Measurements from ENCODE around the gene NOS1AP.

DNA sequence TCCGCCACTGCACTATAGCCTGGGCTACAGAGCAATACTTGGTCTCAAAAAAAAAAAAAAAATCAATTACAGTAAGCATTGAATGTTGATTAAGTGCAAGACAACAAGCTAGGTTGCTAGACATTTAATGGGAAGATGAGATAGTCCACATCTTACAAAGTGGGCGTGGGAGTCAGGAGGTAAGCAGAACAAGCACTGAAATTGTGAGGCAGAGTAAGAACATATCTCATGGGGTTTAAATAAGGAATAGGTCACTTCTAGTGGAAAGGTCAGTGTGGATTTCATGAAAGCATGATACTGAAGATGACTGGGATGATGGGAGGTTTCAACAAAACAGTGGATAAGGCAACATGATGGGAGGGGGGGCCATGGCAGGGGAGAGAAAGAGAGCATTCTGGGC is 44.0 kb upstream of the NOS1AP start:
- TF ChIP-seq POLR2AphosphoS5 (IDR thresholded peaks at IDR 0.05; ENCODE audit: low read depth, low read length) (no peak), TAF1 (IDR thresholded peaks at IDR 0.05; ENCODE audit: borderline replicate concordance, insufficient read depth, low read length) (no peak), SIN3A (IDR thresholded peaks at IDR 0.05; ENCODE audit: borderline replicate concordance, insufficient read depth, low read length) (no peak)
- TF ChIP-seq, protein P1, sequence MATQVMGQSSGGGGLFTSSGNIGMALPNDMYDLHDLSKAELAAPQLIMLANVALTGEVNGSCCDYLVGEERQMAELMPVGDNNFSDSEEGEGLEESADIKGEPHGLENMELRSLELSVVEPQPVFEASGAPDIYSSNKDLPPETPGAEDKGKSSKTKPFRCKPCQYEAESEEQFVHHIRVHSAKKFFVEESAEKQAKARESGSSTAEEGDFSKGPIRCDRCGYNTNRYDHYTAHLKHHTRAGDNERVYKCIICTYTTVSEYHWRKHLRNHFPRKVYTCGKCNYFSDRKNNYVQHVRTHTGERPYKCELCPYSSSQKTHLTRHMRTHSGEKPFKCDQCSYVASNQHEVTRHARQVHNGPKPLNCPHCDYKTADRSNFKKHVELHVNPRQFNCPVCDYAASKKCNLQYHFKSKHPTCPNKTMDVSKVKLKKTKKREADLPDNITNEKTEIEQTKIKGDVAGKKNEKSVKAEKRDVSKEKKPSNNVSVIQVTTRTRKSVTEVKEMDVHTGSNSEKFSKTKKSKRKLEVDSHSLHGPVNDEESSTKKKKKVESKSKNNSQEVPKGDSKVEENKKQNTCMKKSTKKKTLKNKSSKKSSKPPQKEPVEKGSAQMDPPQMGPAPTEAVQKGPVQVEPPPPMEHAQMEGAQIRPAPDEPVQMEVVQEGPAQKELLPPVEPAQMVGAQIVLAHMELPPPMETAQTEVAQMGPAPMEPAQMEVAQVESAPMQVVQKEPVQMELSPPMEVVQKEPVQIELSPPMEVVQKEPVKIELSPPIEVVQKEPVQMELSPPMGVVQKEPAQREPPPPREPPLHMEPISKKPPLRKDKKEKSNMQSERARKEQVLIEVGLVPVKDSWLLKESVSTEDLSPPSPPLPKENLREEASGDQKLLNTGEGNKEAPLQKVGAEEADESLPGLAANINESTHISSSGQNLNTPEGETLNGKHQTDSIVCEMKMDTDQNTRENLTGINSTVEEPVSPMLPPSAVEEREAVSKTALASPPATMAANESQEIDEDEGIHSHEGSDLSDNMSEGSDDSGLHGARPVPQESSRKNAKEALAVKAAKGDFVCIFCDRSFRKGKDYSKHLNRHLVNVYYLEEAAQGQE (IDR thresholded peaks at IDR 0.05; ENCODE audit: insufficient read depth in 1 of 2, low read depth in 2 of 2, low read length in 2 of 2) = no peak

Measured in PFSK-1 (cell line).